HUES48 (cell line): ENCODE results near the gene SMTNL2.
"Not testable (repeated sequence)": the region's sequence is repeated elsewhere in the genome, so short reads cannot be mapped to it uniquely, and the experiment has no call there.

Source experiments
- H3K27ac ChIP-seq: one replicate; pipeline ENCODE4 v1.7.0; 2013; ENCODE audit warnings: low read depth, low read length, inconsistent platforms
- H3K27me3 ChIP-seq: 2 replicates; pipeline ENCODE4 v1.6.1; 2013; ENCODE audit warnings: mild to moderate bottlenecking, low read length; ENCODE audit not compliant: control insufficient read depth, insufficient read depth
- H3K36me3 ChIP-seq: 2 replicates; pipeline ENCODE4 v1.6.1; 2013; ENCODE audit warnings: low read length; ENCODE audit not compliant: control insufficient read depth, insufficient read depth
- H3K4me1 ChIP-seq: 2 replicates; pipeline ENCODE4 v1.6.1; 2013; ENCODE audit warnings: mild to moderate bottlenecking, low read length; ENCODE audit not compliant: control insufficient read depth, insufficient read depth
- H3K4me3 ChIP-seq: 2 replicates; pipeline ENCODE4 v1.5.1; 2013; ENCODE audit warnings: mild to moderate bottlenecking, low read depth, low read length
- H3K9ac ChIP-seq: 2 replicates; pipeline ENCODE4 v1.6.1; 2013; ENCODE audit warnings: mild to moderate bottlenecking, low read depth, low read length, moderate library complexity
- H3K9me3 ChIP-seq: 2 replicates; pipeline ENCODE4 v1.6.1; 2013; ENCODE audit warnings: low read length; ENCODE audit not compliant: control insufficient read depth, insufficient read depth

Gene SMTNL2

GRCh38 chr17:4623249-4623648 is 38.9 kb downstream of the SMTNL2 start:
- H3K36me3 ChIP-seq = no peaks in the 10 kb centered on the region
- H3K9me3 ChIP-seq = no peaks in the 10 kb centered on the region
- no peaks in the 10 kb centered on the region for H3K4me1 ChIP-seq
- H3K27me3 ChIP-seq = no peaks in the 10 kb centered on the region
- H3K9ac ChIP-seq = no peak overlapping the region
- H3K4me3 ChIP-seq = no peak overlapping the region
- H3K27ac ChIP-seq = no peak overlapping the region

GRCh38 chr17:4624451-4624911 is 40.2 kb downstream of the SMTNL2 start:
- H3K9ac ChIP-seq, H3K36me3 ChIP-seq, H3K4me1 ChIP-seq: not testable (repeated sequence)

GRCh38 chr17:4625181-4625617 is 40.9 kb downstream of the SMTNL2 start:
- Histone ChIP-seq H3K9me3 (no peaks in the 10 kb centered on the region), H3K27me3 (no peaks in the 10 kb centered on the region), H3K4me1 (no peaks in the 10 kb centered on the region), H3K36me3 (no peaks in the 10 kb centered on the region), H3K9ac (no peak overlapping the region), H3K4me3 (no peak overlapping the region), H3K27ac (no peak overlapping the region)

More at GRCh38 chr17:4624451-4624911, 40.2 kb downstream of the SMTNL2 start:
- H3K9me3 ChIP-seq, H3K27ac ChIP-seq, H3K4me3 ChIP-seq, H3K27me3 ChIP-seq: not testable (repeated sequence)

GRCh38 chr17:4626734-4627256 is 42.5 kb downstream of the SMTNL2 start:
- H3K9me3 ChIP-seq = no peaks in the 10 kb centered on the region
- no peak overlapping the region for H3K4me3 ChIP-seq
- no peaks in the 10 kb centered on the region for H3K36me3 ChIP-seq
- H3K4me1 ChIP-seq = 0 out of 2 replicates have a peak, but pooled peaks cover 3% of the 10 kb centered on the region
- no peaks in the 10 kb centered on the region for H3K27me3 ChIP-seq
- no peak overlapping the region for H3K27ac ChIP-seq
- no peak overlapping the region for H3K9ac ChIP-seq

- Histone ChIP-seq H3K36me3 (no peaks in the 10 kb centered on the region), H3K27ac (no peak overlapping the region), H3K9me3 (no peaks in the 10 kb centered on the region), H3K9ac (no peak overlapping the region), H3K4me3 (no peak overlapping the region), H3K27me3 (peaks cover 14% of the 10 kb centered on the region), H3K4me1 (peaks cover 23% of the 10 kb centered on the region)
Observed at GRCh38 chr17:4631431-4631830, 47.1 kb downstream of the SMTNL2 start.

- peak overlapping the region; percentile 60 for H3K27ac ChIP-seq
- peaks cover 23% of the 10 kb centered on the region for H3K4me1 ChIP-seq
- peaks cover 20% of the 10 kb centered on the region for H3K27me3 ChIP-seq
- no peaks in the 10 kb centered on the region for H3K36me3 ChIP-seq
- no peak overlapping the region for H3K9ac ChIP-seq
- H3K4me3 ChIP-seq = no peak overlapping the region
- H3K9me3 ChIP-seq = no peaks in the 10 kb centered on the region
Observed at GRCh38 chr17:4631836-4632580, 47.7 kb downstream of the SMTNL2 start.

GRCh38 chr17:4632581-4632920 is 48.2 kb downstream of the SMTNL2 start:
- no peaks in the 10 kb centered on the region for H3K9me3 ChIP-seq
- peaks cover 23% of the 10 kb centered on the region for H3K4me1 ChIP-seq
- H3K4me3 ChIP-seq = no peak overlapping the region
- no peak overlapping the region for H3K9ac ChIP-seq
- peaks cover 25% of the 10 kb centered on the region for H3K27me3 ChIP-seq
- no peaks in the 10 kb centered on the region for H3K36me3 ChIP-seq
- H3K27ac ChIP-seq = peak overlapping the region; percentile 60

GRCh38 chr17:4633643-4634042 is 49.3 kb downstream of the SMTNL2 start:
- no peaks in the 10 kb centered on the region for H3K36me3 ChIP-seq
- H3K27ac ChIP-seq = no peak overlapping the region
- no peaks in the 10 kb centered on the region for H3K9me3 ChIP-seq
- H3K4me1 ChIP-seq = peaks cover 23% of the 10 kb centered on the region
- H3K4me3 ChIP-seq = no peak overlapping the region
- no peak overlapping the region for H3K9ac ChIP-seq
- H3K27me3 ChIP-seq = peaks cover 33% of the 10 kb centered on the region

- H3K9me3 ChIP-seq = no peaks in the 10 kb centered on the region
- H3K9ac ChIP-seq = no peak overlapping the region
- H3K4me3 ChIP-seq = no peak overlapping the region
- no peak overlapping the region for H3K27ac ChIP-seq
- no peaks in the 10 kb centered on the region for H3K36me3 ChIP-seq
- H3K4me1 ChIP-seq = peaks cover 29% of the 10 kb centered on the region
- H3K27me3 ChIP-seq = peaks cover 42% of the 10 kb centered on the region
Observed at GRCh38 chr17:4634976-4635375, 50.6 kb downstream of the SMTNL2 start.

GRCh38 chr17:4635823-4636375 is 51.6 kb downstream of the SMTNL2 start:
- Histone ChIP-seq H3K9ac (no peak overlapping the region), H3K27ac (no peak overlapping the region), H3K4me1 (peaks cover 29% of the 10 kb centered on the region)

GRCh38 chr17:4636474-4637100 is 52.3 kb downstream of the SMTNL2 start:
- no peaks in the 10 kb centered on the region for H3K9me3 ChIP-seq
- no peak overlapping the region for H3K4me3 ChIP-seq
- peaks cover 56% of the 10 kb centered on the region for H3K27me3 ChIP-seq
- no peak overlapping the region for H3K9ac ChIP-seq
- H3K4me1 ChIP-seq = peaks cover 29% of the 10 kb centered on the region
- no peak overlapping the region for H3K27ac ChIP-seq
- H3K36me3 ChIP-seq = no peaks in the 10 kb centered on the region

More at GRCh38 chr17:4635823-4636375, 51.6 kb downstream of the SMTNL2 start:
- Histone ChIP-seq H3K9me3 (no peaks in the 10 kb centered on the region), H3K27me3 (peaks cover 49% of the 10 kb centered on the region), H3K36me3 (no peaks in the 10 kb centered on the region), H3K4me3 (no peak overlapping the region)
